Measurements from ENCODE around the gene MAGEF1. TPM values are rescaled to one million over a fixed set of nuclear protein-coding genes. Genes with fewer than 3 reads are reported as not detected.

The MAGEF1 gene
- total RNA-seq, 3 donors from 2014 or later (not counting 1 experiment from before 2014, with no cell fraction given), result 8.1 to 12.6 (median 11.4) TPM

DNA sequence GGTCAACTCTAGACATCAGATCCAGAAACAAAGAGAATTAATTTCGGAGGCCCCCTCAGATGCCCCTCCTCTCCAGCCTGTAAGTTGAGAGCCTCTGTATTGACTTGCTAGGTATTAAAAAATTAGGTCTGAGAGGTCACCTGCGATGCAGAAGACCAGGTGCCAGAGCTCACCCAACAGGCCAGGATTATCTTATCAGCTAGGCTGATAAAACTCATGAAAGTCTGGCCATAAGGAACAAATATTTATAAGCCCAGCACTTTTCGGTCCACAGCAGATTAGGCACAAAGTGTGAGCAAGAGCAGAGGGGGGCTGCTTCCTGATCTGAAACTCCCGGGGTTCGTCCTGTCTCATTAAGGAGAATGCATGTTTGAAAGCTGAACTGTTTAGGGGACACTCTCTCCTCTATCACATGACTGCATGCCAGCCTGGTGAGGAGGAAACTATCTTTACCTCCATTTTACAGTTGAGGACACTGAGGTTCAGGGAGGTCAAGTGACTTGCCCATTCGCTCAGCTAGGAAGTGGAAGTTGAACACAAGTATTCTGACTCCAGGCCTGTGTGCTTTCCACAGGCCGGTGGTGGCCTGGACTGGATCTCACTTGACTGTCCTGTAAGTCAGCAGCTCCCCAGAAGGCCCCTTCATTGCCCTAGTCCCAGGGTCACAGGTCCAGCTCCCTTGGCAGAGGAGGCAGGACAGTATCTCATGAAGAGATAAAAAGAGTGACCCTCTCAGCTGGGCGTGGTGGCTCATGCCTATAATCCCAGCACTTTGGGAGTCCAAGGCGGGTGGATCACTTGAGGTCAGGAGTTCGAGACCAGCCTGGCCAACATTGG is 39.6 kb upstream of the MAGEF1 start:
- no peak for TF ChIP-seq CTCF (IDR thresholded peaks at IDR 0.05)
- Mint-ChIP-seq H3K4me3 (no peak overlapping the region), H3K36me3 (no peaks in the 10 kb centered on the region), H3K27ac (no peak overlapping the region), H3K4me1 (no peaks in the 10 kb centered on the region), H3K9me3 (no peaks in the 10 kb centered on the region), H3K27me3 (ENCODE audit: low read depth in 2 of 2) (peaks cover 14 to 16% of the 10 kb centered on the region in 2 donors)
- Histone ChIP-seq H3K36me3 (ENCODE audit: control insufficient read depth, insufficient read depth, low read length) (no peaks in the 10 kb centered on the region), H3K27ac (ENCODE audit: low read length) (no peak overlapping the region), H3K4me3 (ENCODE audit: low read length) (no peak overlapping the region), H3K27me3 (ENCODE audit: control insufficient read depth, insufficient read depth, low read length) (peaks cover 2% of the 10 kb centered on the region), H3K9me3 (ENCODE audit: control insufficient read depth, insufficient read depth, low read length) (no peaks in the 10 kb centered on the region), H3K4me1 (ENCODE audit: control insufficient read depth, insufficient read depth, low read length) (peaks cover 10% of the 10 kb centered on the region)
- no peak for ATAC-seq
- no peak for DNase-seq
- 90% methylated on average over 9 of the region's 10 CpGs for WGBS (ENCODE audit: insufficient coverage)
- intact Hi-C loops (cut with micrococcal nuclease), result no loop called here

DNA sequence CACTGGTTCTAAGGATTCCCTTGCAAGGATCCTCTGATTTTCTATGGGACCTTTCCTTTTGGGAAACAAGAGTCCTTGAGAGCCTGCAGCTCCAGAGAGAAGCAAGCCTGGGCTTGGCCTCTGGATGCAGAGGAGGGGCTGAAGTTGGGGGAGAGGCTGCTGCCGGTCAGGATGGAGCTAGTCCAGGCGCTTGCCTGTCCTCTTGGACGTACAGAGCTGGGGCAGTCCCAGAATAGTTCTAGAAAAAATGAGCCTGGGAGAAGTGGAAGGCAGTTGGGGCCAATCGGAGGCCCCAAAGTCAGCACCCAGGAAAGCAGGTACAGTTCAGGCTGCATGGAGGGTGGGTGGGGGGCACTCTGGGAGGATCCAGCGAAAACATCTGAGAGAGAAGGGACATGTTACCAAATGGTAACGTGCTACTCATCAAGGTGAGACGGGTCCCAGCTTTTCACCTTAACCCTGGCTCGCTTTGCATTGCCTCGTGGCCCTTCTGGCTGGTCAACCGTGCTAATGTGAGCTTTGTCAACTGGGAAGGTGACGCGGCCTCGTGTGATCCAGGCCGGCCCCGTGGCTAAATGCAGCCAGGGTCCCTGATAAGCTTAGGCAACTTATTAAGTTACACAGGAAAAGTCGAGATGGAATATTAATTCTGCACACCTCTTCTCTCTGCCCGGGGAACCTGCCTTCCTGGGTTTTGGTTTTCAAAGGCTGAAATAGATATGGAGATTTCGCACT is 38.7 kb upstream of the MAGEF1 start:
- Mint-ChIP-seq H3K4me3 (no peak overlapping the region), H3K4me1 (no peaks in the 10 kb centered on the region), H3K27ac (no peak overlapping the region), H3K27me3 (ENCODE audit: low read depth in 2 of 2) (peaks cover 14 to 16% of the 10 kb centered on the region in 2 donors), H3K36me3 (no peaks in the 10 kb centered on the region), H3K9me3 (no peaks in the 10 kb centered on the region)
- H3K36me3 ChIP-seq (ENCODE audit: control insufficient read depth, insufficient read depth, low read length), result no peaks in the 10 kb centered on the region
- peaks cover 3% of the 10 kb centered on the region for H3K4me1 ChIP-seq (ENCODE audit: control insufficient read depth, insufficient read depth, low read length)
- DNase-seq (no peak), ATAC-seq (no peak)
- 86% methylated on average over 17 of the region's 18 CpGs for WGBS (ENCODE audit: insufficient coverage)
- TF ChIP-seq CTCF (IDR thresholded peaks at IDR 0.05), result no peak
- H3K27ac ChIP-seq (ENCODE audit: low read length), result no peak overlapping the region
- H3K27me3 ChIP-seq (ENCODE audit: control insufficient read depth, insufficient read depth, low read length), result peaks cover 2% of the 10 kb centered on the region
- intact Hi-C loops (cut with micrococcal nuclease), result no loop called here
- H3K4me3 ChIP-seq (ENCODE audit: low read length), result no peak overlapping the region
- no peaks in the 10 kb centered on the region for H3K9me3 ChIP-seq (ENCODE audit: control insufficient read depth, insufficient read depth, low read length)

DNA sequence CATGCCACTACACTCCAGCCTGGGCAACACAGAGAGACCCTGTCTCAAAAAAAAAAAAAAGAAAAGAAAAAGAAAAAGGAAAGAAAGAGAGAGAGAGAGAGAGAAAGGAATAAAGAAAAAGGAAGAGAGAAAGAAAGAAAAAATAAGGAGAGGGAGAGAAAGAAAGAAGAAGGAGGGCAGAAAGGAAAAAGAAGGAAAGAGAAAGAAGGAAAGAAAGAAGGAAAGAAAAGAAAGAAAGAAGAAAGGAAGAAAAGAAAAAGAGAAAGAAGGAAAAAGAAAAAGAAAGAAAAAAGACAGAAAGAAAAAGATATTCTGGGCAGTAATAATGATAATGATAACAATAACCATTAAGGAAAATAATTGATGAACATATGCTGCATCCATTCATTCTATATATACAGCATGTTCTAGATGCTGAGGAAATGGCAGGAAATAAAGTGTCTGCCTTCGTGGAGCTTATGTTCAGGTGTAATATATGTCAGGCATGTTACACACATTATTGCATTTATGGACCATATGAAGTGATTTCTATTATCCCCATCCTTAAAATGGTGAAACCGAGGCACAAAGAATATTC is 37.4 kb upstream of the MAGEF1 start:
- H3K27ac Mint-ChIP-seq, result no peak overlapping the region
- Histone ChIP-seq H3K36me3 (ENCODE audit: control insufficient read depth, insufficient read depth, low read length) (no peaks in the 10 kb centered on the region), H3K27me3 (ENCODE audit: control insufficient read depth, insufficient read depth, low read length) (peaks cover 2% of the 10 kb centered on the region), H3K27ac (ENCODE audit: low read length) (no peak overlapping the region), H3K9me3 (ENCODE audit: control insufficient read depth, insufficient read depth, low read length) (no peaks in the 10 kb centered on the region), H3K4me3 (ENCODE audit: low read length) (no peak overlapping the region), H3K4me1 (ENCODE audit: control insufficient read depth, insufficient read depth, low read length) (no peaks in the 10 kb centered on the region)
- peaks cover 14 to 16% of the 10 kb centered on the region in 2 donors for H3K27me3 Mint-ChIP-seq (ENCODE audit: low read depth in 2 of 2)
- no peak for TF ChIP-seq CTCF (IDR thresholded peaks at IDR 0.05)
- no peak for ATAC-seq
- no peaks in the 10 kb centered on the region for H3K9me3 Mint-ChIP-seq
- no peak overlapping the region for H3K4me3 Mint-ChIP-seq
- no peaks in the 10 kb centered on the region for H3K4me1 Mint-ChIP-seq
- WGBS (ENCODE audit: insufficient coverage), result 94% methylated on average over 1 of the region's 2 CpGs
- no peaks in the 10 kb centered on the region for H3K36me3 Mint-ChIP-seq
- intact Hi-C loops (cut with micrococcal nuclease), result no loop called here
- no peak for DNase-seq
